DND-41 (cell line): ENCODE results near the gene TTN.

ENCODE experiments used
- EZH2 ChIP-seq: IDR thresholded peaks from 3 replicates; pipeline ENCODE4 v1.6.1; 2012; ENCODE audit warnings: borderline replicate concordance, low read depth, mild to moderate bottlenecking, moderate library complexity, low read length, inconsistent platforms; ENCODE audit not compliant: severe bottlenecking
- TF ChIP-seq, protein P1 (sequence below): IDR thresholded peaks from 2 replicates; pipeline ENCODE4 v1.5.1; 2012; ENCODE audit warnings: borderline replicate concordance, low read length, moderate library complexity, mild to moderate bottlenecking; ENCODE audit not compliant: poor library complexity, severe bottlenecking; ENCODE audit errors: extremely low read depth

DNA sequence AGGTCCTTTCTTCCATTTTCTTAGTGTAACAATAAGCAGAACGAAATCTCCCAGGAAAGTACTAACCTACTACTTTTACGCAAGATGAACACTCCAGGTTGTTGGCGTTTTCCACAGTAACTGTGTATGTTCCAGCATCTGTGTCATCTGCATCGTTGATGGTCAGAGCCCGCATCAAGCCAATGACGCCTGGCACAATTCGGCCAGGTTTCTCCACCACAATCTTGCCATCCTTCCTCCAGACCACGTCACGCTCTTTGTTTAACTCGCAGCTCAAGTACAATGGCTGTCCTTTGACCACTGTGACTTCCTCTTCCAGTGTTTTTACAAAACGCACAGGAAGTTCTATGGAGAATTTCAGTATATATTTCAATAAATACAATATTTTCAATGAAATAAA is 171.3 kb downstream of the TTN start:
- TF ChIP-seq, protein P1, sequence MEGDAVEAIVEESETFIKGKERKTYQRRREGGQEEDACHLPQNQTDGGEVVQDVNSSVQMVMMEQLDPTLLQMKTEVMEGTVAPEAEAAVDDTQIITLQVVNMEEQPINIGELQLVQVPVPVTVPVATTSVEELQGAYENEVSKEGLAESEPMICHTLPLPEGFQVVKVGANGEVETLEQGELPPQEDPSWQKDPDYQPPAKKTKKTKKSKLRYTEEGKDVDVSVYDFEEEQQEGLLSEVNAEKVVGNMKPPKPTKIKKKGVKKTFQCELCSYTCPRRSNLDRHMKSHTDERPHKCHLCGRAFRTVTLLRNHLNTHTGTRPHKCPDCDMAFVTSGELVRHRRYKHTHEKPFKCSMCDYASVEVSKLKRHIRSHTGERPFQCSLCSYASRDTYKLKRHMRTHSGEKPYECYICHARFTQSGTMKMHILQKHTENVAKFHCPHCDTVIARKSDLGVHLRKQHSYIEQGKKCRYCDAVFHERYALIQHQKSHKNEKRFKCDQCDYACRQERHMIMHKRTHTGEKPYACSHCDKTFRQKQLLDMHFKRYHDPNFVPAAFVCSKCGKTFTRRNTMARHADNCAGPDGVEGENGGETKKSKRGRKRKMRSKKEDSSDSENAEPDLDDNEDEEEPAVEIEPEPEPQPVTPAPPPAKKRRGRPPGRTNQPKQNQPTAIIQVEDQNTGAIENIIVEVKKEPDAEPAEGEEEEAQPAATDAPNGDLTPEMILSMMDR: no peak
- TF ChIP-seq EZH2: no peak
